Measurements from ENCODE around the gene TRIO. TPM values are rescaled to one million over a fixed set of nuclear protein-coding genes. Genes with fewer than 3 reads are reported as not detected.

TRIO gene
- polyA plus RNA-seq, 1 of the 3 experiments (the other 2 are of a cell fraction), result 229 TPM

DNA sequence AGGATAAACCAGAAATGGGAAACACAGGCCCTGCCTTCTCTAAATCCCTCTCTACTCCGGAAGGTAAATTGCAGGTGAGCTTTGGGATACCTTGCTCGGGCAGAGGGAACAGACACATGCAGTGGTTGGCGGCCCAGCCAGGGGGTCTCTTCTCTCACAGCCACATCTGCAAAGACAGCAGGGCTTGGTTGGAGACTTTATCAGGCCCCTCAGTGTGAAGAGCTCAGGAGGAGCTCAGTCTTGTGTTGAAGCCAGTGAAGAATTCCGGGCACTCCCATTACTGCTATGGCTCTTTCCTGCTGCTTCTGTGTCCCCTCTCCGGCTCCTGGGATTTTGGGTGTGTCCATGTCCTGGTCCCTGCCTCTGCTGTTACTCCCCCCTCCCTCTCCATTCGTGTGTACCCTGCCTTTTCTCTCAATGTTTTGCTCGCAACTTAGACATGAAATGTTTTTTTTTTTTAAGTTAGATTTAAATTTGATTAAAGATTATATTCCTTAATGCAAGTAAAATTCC is 99.8 kb downstream of the TRIO start (continued):
- TF ChIP-seq, protein P1, sequence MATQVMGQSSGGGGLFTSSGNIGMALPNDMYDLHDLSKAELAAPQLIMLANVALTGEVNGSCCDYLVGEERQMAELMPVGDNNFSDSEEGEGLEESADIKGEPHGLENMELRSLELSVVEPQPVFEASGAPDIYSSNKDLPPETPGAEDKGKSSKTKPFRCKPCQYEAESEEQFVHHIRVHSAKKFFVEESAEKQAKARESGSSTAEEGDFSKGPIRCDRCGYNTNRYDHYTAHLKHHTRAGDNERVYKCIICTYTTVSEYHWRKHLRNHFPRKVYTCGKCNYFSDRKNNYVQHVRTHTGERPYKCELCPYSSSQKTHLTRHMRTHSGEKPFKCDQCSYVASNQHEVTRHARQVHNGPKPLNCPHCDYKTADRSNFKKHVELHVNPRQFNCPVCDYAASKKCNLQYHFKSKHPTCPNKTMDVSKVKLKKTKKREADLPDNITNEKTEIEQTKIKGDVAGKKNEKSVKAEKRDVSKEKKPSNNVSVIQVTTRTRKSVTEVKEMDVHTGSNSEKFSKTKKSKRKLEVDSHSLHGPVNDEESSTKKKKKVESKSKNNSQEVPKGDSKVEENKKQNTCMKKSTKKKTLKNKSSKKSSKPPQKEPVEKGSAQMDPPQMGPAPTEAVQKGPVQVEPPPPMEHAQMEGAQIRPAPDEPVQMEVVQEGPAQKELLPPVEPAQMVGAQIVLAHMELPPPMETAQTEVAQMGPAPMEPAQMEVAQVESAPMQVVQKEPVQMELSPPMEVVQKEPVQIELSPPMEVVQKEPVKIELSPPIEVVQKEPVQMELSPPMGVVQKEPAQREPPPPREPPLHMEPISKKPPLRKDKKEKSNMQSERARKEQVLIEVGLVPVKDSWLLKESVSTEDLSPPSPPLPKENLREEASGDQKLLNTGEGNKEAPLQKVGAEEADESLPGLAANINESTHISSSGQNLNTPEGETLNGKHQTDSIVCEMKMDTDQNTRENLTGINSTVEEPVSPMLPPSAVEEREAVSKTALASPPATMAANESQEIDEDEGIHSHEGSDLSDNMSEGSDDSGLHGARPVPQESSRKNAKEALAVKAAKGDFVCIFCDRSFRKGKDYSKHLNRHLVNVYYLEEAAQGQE (IDR thresholded peaks at IDR 0.05; ENCODE audit: low read depth, low read length), result no peak
- TF ChIP-seq NRF1 (IDR thresholded peaks at IDR 0.05; ENCODE audit: low read depth, low read length), result no peak

DNA sequence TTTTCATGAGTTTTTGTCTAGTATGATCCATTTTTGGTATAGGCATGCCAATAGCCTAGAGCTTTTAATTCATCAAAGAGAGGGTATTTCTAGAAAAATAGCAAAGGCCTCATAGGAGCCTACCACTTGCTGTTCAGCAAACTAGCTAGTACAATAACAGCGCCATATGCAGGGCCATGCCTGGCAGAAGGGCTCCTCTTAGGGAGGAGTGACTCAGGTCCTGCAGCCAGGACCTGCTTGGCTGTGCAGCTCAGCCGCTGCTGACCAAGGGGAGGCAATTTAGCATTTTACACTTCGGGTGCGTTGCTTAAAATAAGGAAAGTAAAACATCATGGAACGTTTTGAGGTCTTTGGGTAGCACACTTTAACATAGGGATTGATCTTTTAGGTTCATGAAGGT is 100.6 kb downstream of the TRIO start:
- Histone ChIP-seq H3F3A (replicated peaks; ENCODE audit: insufficient read depth) (no peaks in the 10 kb centered on the region), H3K9ac (no peak overlapping the region), H3K9me3 (no peaks in the 10 kb centered on the region), H3K27me3 (ENCODE audit: insufficient read depth) (no peaks in the 10 kb centered on the region), H4K20me1 (ENCODE audit: insufficient read depth) (peaks cover 100% of the 10 kb centered on the region), H3K4me1 (ENCODE audit: control insufficient read depth in 1 of 2, insufficient read depth in 2 of 2, low read depth in 1 of 2, low read length in 1 of 2) (peaks cover 51 to 55% of the 10 kb centered on the region in 2 experiments), H3K79me2 (ENCODE audit: insufficient read depth) (peaks cover 100% of the 10 kb centered on the region), H3K4me2 (no peak overlapping the region), H3K27ac (ENCODE audit: low read depth in 2 of 2, low read length in 1 of 2) (no peak overlapping the region), H2AFZ (ENCODE audit: low read depth) (no peak overlapping the region), H3K9me2 (no peaks in the 10 kb centered on the region), H3K36me3 (replicated peaks in 1 of 2; ENCODE audit: control insufficient read depth in 1 of 2, insufficient read depth in 2 of 2, low read length in 1 of 2) (no peaks in the 10 kb centered on the region), H3K4me3 (ENCODE audit: low read depth in 2 of 2, low read length in 1 of 2) (no peak overlapping the region)
- TF ChIP-seq FOXJ3 (CRISPR knock-in tag; IDR thresholded peaks at IDR 0.05) (no peak), FOSL2 (IDR thresholded peaks at IDR 0.05; ENCODE audit: borderline replicate concordance, low read depth) (no peak), GABPA (IDR thresholded peaks at IDR 0.05; ENCODE audit: low read depth) (no peak), JUND (IDR thresholded peaks at IDR 0.05) (no peak), RFX5 (IDR thresholded peaks at IDR 0.05; ENCODE audit: low read length) (no peak), MEF2A (IDR thresholded peaks at IDR 0.05; ENCODE audit: borderline replicate concordance, low read depth) (no peak), RXRA (IDR thresholded peaks at IDR 0.05; ENCODE audit: borderline replicate concordance, low read depth) (no peak), FOXM1 (IDR thresholded peaks at IDR 0.05; ENCODE audit: low read depth) (no peak), RCOR1 (IDR thresholded peaks at IDR 0.05; ENCODE audit: low read length) (no peak), CHD2 (IDR thresholded peaks at IDR 0.05; ENCODE audit: low read length, partially characterized antibody) (no peak), ELF1 (IDR thresholded peaks at IDR 0.05) (no peak), NFIC (IDR thresholded peaks at IDR 0.05; ENCODE audit: borderline replicate concordance) (no peak), YY1 (IDR thresholded peaks at IDR 0.05; ENCODE audit: low read depth) (no peak), SIN3A (IDR thresholded peaks at IDR 0.05; ENCODE audit: borderline replicate concordance, low read depth, low read length) (no peak), TEAD4 (IDR thresholded peaks at IDR 0.05; ENCODE audit: borderline replicate concordance, insufficient read depth) (no peak)
- TF ChIP-seq, protein P2, sequence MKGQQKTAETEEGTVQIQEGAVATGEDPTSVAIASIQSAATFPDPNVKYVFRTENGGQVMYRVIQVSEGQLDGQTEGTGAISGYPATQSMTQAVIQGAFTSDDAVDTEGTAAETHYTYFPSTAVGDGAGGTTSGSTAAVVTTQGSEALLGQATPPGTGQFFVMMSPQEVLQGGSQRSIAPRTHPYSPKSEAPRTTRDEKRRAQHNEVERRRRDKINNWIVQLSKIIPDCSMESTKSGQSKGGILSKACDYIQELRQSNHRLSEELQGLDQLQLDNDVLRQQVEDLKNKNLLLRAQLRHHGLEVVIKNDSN (IDR thresholded peaks at IDR 0.05; ENCODE audit: borderline replicate concordance, low read depth), result no peak
- TF ChIP-seq, protein P3, sequence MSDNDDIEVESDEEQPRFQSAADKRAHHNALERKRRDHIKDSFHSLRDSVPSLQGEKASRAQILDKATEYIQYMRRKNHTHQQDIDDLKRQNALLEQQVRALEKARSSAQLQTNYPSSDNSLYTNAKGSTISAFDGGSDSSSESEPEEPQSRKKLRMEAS (IDR thresholded peaks at IDR 0.05; ENCODE audit: low read depth), result no peak
- TF ChIP-seq, protein P4, sequence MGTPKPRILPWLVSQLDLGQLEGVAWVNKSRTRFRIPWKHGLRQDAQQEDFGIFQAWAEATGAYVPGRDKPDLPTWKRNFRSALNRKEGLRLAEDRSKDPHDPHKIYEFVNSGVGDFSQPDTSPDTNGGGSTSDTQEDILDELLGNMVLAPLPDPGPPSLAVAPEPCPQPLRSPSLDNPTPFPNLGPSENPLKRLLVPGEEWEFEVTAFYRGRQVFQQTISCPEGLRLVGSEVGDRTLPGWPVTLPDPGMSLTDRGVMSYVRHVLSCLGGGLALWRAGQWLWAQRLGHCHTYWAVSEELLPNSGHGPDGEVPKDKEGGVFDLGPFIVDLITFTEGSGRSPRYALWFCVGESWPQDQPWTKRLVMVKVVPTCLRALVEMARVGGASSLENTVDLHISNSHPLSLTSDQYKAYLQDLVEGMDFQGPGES (IDR thresholded peaks at IDR 0.05; ENCODE audit: low read depth, low read length), result no peak
- TF ChIP-seq, protein P5, sequence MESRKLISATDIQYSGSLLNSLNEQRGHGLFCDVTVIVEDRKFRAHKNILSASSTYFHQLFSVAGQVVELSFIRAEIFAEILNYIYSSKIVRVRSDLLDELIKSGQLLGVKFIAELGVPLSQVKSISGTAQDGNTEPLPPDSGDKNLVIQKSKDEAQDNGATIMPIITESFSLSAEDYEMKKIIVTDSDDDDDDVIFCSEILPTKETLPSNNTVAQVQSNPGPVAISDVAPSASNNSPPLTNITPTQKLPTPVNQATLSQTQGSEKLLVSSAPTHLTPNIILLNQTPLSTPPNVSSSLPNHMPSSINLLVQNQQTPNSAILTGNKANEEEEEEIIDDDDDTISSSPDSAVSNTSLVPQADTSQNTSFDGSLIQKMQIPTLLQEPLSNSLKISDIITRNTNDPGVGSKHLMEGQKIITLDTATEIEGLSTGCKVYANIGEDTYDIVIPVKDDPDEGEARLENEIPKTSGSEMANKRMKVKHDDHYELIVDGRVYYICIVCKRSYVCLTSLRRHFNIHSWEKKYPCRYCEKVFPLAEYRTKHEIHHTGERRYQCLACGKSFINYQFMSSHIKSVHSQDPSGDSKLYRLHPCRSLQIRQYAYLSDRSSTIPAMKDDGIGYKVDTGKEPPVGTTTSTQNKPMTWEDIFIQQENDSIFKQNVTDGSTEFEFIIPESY (IDR thresholded peaks at IDR 0.05; ENCODE audit: borderline replicate concordance, low read depth), result no peak
- TF ChIP-seq, protein P6, sequence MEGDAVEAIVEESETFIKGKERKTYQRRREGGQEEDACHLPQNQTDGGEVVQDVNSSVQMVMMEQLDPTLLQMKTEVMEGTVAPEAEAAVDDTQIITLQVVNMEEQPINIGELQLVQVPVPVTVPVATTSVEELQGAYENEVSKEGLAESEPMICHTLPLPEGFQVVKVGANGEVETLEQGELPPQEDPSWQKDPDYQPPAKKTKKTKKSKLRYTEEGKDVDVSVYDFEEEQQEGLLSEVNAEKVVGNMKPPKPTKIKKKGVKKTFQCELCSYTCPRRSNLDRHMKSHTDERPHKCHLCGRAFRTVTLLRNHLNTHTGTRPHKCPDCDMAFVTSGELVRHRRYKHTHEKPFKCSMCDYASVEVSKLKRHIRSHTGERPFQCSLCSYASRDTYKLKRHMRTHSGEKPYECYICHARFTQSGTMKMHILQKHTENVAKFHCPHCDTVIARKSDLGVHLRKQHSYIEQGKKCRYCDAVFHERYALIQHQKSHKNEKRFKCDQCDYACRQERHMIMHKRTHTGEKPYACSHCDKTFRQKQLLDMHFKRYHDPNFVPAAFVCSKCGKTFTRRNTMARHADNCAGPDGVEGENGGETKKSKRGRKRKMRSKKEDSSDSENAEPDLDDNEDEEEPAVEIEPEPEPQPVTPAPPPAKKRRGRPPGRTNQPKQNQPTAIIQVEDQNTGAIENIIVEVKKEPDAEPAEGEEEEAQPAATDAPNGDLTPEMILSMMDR (IDR thresholded peaks at IDR 0.05), result no peak
- WGBS (ENCODE audit: low lambda C conversion rate), result 88% methylated on average over 5 of the region's 5 CpGs
- ChIA-PET CTCF (interaction anchor here (1.2 kb wide), 1 partner anchor 15 kb away, joined by 3 read pairs; no protein-coding TSS in a partner anchor), POLR2A (interaction anchor here (0.6 kb wide), 1 partner anchor 16 kb away, joined by 3 read pairs; no protein-coding TSS in a partner anchor)
- no peak for DNase-seq
